Islet of Langerhans (tissue), 1 donor: Measurements from ENCODE around the gene RFTN1.

Source experiments
- FAIRE-seq: peaks from one replicate; lab custom pipeline; 2011; peaks lifted over from hg19 to GRCh38; lab: Jason Lieb, UNC

RFTN1 gene

GRCh38 chr3:16404349-16404895, 109.1 kb downstream of the RFTN1 start:
- FAIRE-seq, result no peak

DNA sequence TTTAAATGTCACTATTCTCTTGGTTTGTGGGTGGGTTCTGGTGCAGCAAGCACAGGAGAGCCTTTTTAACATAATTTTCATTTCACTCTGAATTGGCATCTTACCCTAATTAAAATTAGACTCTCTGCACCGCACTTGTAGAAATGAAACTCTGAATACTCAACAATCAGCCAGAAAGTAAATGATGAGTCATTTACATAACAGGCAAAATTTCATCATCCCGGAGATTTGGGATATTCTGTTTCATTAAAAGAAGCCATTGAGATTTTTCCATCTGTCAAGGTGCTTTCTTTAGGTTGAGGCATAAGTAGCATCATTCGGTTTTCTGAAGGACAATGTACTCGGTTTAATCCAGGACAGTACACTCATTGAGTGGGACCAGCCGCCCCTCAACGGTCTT, 111.0 kb downstream of the RFTN1 start:
- FAIRE-seq, result no peak

DNA sequence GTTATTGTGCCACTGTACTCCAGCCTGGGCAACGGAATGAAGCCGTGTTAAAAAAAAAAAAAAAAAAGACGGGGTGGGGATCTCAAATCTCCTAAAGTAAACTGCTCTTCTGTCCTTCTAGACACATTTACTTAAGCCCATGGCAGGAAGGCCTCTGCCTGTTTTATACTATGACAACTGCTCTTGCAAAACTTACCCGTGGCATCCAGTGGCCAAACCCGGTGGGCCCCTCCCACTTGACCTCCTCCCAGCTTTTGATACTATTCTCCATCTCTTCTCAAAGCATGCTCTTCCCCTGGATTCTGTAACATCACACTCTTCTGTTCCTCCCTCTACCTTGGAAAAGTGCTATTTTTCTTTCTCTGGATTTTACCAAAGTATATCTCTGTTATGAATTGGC, 112.2 kb downstream of the RFTN1 start:
- no peak for FAIRE-seq

DNA sequence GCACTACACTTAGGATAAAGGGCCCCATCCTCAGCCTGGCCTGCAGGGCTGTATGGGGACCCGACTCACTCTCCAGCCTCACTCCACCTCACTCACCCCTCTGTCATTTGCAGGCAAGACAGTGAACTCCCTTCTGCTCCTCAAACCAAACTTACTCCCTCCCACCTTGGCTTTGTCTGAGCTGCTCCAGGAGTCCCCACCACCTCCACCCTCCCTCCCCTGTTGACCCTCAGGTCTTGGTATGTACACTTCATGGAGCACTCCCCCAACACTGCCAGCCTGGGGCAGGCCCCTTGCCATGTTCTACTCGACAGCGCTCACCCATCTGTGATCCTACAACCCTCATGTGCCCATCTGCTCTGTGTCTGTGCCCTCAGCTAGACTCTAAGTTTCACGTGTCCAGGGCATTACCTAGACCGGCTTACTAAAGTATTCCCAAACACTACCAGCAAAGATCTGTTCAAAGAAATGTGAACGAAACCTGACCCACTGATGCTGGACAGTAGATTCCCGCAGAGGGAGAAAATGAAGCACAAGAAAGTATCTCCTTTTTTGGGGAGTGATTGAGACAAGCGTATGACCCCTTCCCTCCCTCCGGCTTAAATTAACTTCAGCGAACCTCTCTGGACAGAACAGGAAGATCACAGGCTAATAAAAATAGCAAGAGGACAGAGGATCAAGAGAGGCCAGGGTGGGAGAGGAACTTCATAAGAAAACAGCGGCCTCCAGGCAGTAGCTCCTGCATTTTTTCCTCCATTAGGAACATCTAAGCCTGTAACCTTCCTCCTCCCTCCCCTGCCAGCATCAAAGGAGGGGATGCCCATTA, 113.2 kb downstream of the RFTN1 start:
- no peak for FAIRE-seq

DNA sequence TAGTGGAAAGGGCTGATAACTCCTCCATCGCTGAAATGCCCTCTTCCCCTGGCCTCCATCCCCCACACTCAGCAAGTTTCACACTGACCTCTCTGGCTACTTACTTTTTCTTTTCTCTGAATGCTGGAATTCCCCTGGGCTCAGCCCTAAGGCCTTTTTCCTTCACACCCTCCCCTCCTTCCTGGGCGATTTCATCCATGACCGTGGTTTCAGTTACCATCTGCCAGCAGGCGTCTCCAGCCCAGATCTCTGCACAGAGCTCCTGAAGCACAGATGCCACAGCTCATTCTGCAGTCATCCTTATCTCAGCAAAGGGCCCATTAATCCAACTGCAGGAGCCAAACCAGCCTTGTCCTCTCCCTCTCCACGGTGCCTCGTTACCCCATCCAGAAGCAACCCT, 114.0 kb downstream of the RFTN1 start:
- no peak for FAIRE-seq

GRCh38 chr3:16398648-16399047, 114.9 kb downstream of the RFTN1 start:
- no peak for FAIRE-seq

- FAIRE-seq, result peak; percentile 58
Observed at GRCh38 chr3:16396202-16396601, 117.3 kb downstream of the RFTN1 start.

DNA sequence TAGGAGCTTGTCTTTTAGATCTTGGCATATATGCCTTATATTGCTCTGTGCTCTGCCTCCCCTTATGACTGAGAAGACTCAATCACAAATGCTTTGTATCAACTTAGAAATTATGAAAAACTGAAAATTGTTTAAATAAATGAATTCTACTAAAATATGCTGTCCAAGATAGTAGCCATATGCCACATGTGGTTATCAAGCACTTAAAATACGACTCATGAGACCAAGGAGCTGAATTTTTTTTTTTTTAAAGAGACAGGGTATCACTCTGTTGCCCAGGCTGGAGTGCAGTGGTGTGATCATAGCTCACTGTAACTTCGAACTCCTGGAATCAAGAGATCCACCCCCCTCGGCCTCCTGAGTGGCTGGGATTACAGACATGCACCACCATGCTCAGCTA, 118.3 kb downstream of the RFTN1 start:
- FAIRE-seq, result no peak

GRCh38 chr3:16394639-16395038, 118.9 kb downstream of the RFTN1 start:
- FAIRE-seq, result no peak

DNA sequence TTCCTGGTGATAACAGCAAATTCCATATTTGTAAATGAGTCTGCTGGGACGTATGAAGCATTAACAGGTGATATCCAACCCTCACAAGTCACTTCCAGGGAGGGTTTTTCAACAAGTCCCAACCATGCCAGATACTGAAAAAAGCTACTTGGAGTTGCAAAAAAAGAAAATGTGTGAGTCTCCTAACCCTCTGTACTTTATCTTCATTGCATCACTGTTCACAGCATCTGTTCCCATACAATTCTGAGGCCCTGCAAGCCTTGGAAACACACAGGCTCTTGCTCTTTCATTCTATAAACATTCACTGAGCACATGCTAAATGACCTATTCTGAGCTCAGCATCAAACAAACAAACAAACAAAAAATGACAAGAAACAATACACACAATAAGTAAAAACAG, 120.8 kb downstream of the RFTN1 start:
- no peak for FAIRE-seq

- FAIRE-seq, result no peak
Observed at GRCh38 chr3:16392065-16392464, 121.4 kb downstream of the RFTN1 start.

DNA sequence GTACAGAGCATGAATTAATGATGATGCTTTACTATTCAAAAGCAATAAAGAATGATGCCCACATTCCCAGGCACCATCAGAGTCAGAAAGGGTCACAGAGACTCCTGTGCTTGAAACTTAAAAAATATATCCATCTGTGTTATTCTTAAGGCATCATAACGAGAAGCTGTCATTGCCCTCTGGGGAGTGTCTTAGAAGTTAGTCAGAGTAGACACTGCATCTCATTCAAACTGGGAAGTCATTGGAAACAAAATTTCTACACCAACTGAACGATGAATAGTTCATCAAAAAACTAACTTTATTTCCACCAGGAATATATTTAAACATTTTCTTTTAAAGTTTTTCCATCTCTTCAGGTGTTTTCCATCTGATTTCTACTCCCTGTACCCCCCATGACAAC, 122.9 kb downstream of the RFTN1 start:
- no peak for FAIRE-seq

- FAIRE-seq, result no peak
Observed at GRCh38 chr3:16388850-16389441, 124.6 kb downstream of the RFTN1 start.

- no peak for FAIRE-seq
Observed at GRCh38 chr3:16386561-16386960, 126.9 kb downstream of the RFTN1 start.

DNA sequence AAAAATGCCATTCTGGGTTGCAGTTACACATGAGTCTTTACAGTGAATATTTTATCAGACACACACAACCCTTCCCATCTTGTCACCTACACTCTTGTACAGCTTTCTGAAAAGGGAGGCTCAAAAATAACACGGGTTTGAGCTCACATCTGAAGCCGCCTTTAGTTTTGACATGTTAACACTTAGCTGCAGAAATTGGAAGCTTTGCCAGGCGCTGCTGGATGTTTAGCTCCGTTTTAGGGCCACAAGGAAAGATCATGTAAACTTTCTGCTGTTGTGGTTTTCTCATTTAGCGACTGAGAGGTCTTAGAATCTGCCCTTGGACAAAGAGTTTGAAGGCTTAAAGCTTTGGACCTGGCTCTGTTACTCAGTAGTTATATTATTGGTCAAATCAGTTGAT, 128.3 kb downstream of the RFTN1 start:
- FAIRE-seq, result no peak

GRCh38 chr3:16383864-16384263, 129.6 kb downstream of the RFTN1 start:
- FAIRE-seq, result no peak

DNA sequence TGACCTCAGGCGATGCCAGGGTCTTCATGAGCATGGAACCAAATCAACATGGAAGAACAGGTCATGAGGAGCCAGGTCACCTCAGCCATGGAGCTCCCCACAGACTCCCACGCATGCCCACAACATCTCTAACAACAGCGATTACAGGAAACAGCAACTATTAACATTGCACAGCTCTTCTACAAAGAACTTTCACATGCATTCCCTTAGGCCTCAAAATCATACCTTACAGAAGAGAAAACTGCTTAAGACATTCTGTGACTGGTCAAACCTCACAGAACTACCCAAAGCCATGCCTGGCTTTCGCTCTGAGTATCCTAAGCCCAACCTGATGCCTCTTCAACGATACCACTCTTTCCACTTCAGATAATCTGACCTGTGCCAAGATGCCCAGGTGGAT, 130.7 kb downstream of the RFTN1 start:
- no peak for FAIRE-seq

- FAIRE-seq, result no peak
Observed at GRCh38 chr3:16381426-16381825, 132.1 kb downstream of the RFTN1 start.

GRCh38 chr3:16380421-16380820, 133.1 kb downstream of the RFTN1 start:
- FAIRE-seq, result no peak

DNA sequence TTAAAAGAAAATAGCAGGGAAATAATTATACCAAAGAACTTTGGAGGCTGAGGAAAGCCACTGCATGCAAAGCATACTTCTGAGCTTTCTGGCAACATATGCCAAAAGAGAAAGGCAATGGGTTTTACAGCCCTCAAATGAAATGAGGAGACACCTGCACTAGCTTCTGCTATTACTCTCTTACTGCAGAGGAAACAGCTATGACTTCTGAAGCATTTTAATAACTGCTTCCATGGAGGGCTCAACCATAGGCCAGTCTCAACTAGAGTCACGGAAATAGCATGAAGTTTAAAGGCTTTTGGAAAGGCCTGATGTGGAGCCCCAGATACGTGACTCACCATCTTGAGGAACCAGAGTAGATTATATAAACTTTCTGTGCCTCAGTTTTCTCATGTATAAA, 133.7 kb downstream of the RFTN1 start:
- FAIRE-seq, result no peak

DNA sequence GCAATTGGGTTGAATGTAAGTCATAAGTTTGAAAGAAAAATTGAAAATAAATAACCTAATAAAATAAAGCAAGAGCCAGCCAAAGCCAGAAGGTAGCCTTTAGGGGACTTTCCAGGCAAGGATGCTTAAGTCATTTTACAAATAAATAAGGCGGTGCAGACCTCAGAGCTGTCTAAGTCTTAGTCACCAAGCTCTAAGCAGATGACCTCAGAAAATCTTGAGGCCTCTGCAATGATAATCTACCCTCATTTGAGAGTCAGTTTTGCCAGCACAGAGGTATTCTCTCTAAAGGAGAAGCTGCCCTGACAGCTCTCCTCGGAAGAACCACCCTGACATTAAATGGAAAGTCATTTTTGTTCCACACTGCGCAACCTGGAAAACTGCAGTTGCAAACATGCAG, 134.6 kb downstream of the RFTN1 start:
- no peak for FAIRE-seq

GRCh38 chr3:16378415-16378814, 135.1 kb downstream of the RFTN1 start:
- FAIRE-seq, result no peak

GRCh38 chr3:16377847-16378302, 135.6 kb downstream of the RFTN1 start:
- FAIRE-seq, result no peak

- FAIRE-seq, result no peak
Observed at GRCh38 chr3:16377196-16377595, 136.3 kb downstream of the RFTN1 start.
